ENCODE results near the gene FAM200C. TPM values are rescaled to one million over a fixed set of nuclear protein-coding genes. Genes with fewer than 3 reads are reported as not detected.
A peak's percentile ranks its signal among the peaks of the same experiment; 100 is the strongest.

Gene FAM200C
- total and polyA plus RNA-seq, 9 of the 15 experiments (the other 6 are each of a cell fraction or from before 2014, with no cell fraction given) = 1.3 to 7.0 (median 1.8) TPM

- TF ChIP-seq ZNF644 (tag; IDR thresholded peaks at IDR 0.05; ENCODE audit: low read depth) (no peak), GTF3C2 (IDR thresholded peaks at IDR 0.05; ENCODE audit: borderline replicate concordance, extremely low read depth, insufficient read length) (no peak), MIER1 (IDR thresholded peaks at IDR 0.05; ENCODE audit: low read depth) (no peak), TEAD4 (IDR thresholded peaks at IDR 0.05; ENCODE audit: low read length) (no peak), TEAD4 (CRISPR knock-in tag; IDR thresholded peaks at IDR 0.05; ENCODE audit: borderline replicate concordance) (no peak), ZNF184 (CRISPR knock-in tag; IDR thresholded peaks at IDR 0.05) (no peak), ZC3H4 (CRISPR knock-in tag; IDR thresholded peaks at IDR 0.05; ENCODE audit: borderline replicate concordance) (no peak), MTF1 (CRISPR knock-in tag; IDR thresholded peaks at IDR 0.05; ENCODE audit: borderline replicate concordance) (no peak), SPI1 (IDR thresholded peaks at IDR 0.05; ENCODE audit: borderline replicate concordance, low read depth, low read length) (no peak), FIP1L1 (IDR thresholded peaks at IDR 0.05; ENCODE audit: low read depth, low read length, poor library complexity, severe bottlenecking) (no peak), ZNF134 (CRISPR knock-in tag; conservative IDR thresholded peaks at IDR 0.05) (no peak), POLR2AphosphoS2 (IDR thresholded peaks at IDR 0.05; ENCODE audit: low read length) (no peak), KLF1 (tag; IDR thresholded peaks at IDR 0.05) (no peak), DNMT1 (IDR thresholded peaks at IDR 0.05) (no peak), HNRNPUL1 (IDR thresholded peaks at IDR 0.05; ENCODE audit: low read length) (no peak), TBP (optimal IDR thresholded peaks at IDR 0.05; ENCODE audit: low read depth, low read length) (no peak), FOXK1 (CRISPR knock-in tag; IDR thresholded peaks at IDR 0.05; ENCODE audit: borderline replicate concordance) (no peak), MEF2D (tag; conservative IDR thresholded peaks at IDR 0.05; ENCODE audit: low read depth) (no peak), ZKSCAN8 (CRISPR knock-in tag; IDR thresholded peaks at IDR 0.05) (no peak), RFX5 (IDR thresholded peaks at IDR 0.05; ENCODE audit: low read depth, low read length) (no peak), ILK (tag; IDR thresholded peaks at IDR 0.05; ENCODE audit: borderline replicate concordance, low read depth) (no peak), MNT (conservative IDR thresholded peaks at IDR 0.05) (peak in 1 of 2 experiments; percentile 52; a peak in 1 of 4 replicates), HIVEP1 (CRISPR knock-in tag; IDR thresholded peaks at IDR 0.05) (no peak), NFATC3 (IDR thresholded peaks at IDR 0.05) (no peak), FOS (IDR thresholded peaks at IDR 0.05; ENCODE audit: extremely low read depth, insufficient read length) (no peak)
Measured at GRCh38 chr5:160363660-160364395, 36.0 kb downstream of the FAM200C start (continued).

All from K562 (cell line).